HEK293 (cell line): ENCODE results near the gene ADRA2B.

Experiments
- CTCF ChIA-PET: fragments of 350-600 bp; formaldehyde crosslinking; extraction: SDS; loops from one replicate; lab custom pipeline; 2021; ENCODE audit warnings: antibody characterized with exemption; lab: Yijun Ruan, JAX
- POLR2A ChIA-PET: fragments of 300-600 bp; formaldehyde crosslinking; extraction: SDS; loops from one replicate; lab custom pipeline; 2020; ENCODE audit warnings: antibody characterized with exemption, inconsistent platforms; lab: Yijun Ruan, JAX
- H3K27ac ChIP-seq: fragments of 200-500 bp; sonication (Bioruptor generic); 2 replicates; pipeline ENCODE4 v1.5.1; 2014; ENCODE audit warnings: low read depth, low read length, control low read depth, inconsistent platforms; ENCODE audit errors: extremely low read depth
- H3K36me3 ChIP-seq, 2 experiments: fragments of 200-500 bp in 1 of 2; sonication (Bioruptor generic) in 1 of 2; 1 replicate in 1 of 2; 2 replicates in 1 of 2; pipeline ENCODE4 v1.5.1; 2014 to 2017; ENCODE audit warnings: inconsistent platforms in 2 of 2, low read length in 2 of 2; ENCODE audit not compliant: control insufficient read depth in 2 of 2, insufficient read depth in 1 of 2
- H3K4me1 ChIP-seq: fragments of 200-500 bp; sonication (Bioruptor generic); 2 replicates; pipeline ENCODE4 v1.5.1; 2014; ENCODE audit warnings: mild to moderate bottlenecking, low read length, inconsistent platforms; ENCODE audit not compliant: control insufficient read depth, insufficient read depth
- H3K4me3 ChIP-seq: 2 replicates; pipeline ENCODE4 v1.5.1; 2011; ENCODE audit warnings: low read depth, mild to moderate bottlenecking, control low read depth, low read length, moderate library complexity
- H3K9me3 ChIP-seq: fragments of 200-500 bp; sonication (Bioruptor generic); 2 replicates; pipeline ENCODE4 v1.5.1; 2014; ENCODE audit warnings: low read depth, low read length, inconsistent platforms; ENCODE audit not compliant: control insufficient read depth, insufficient read depth
- GLIS2 ChIP-seq: fragments of 450-650 bp; formaldehyde crosslinking; IDR thresholded peaks from 2 replicates; pipeline ENCODE4 v1.5.1; 2016; ENCODE audit warnings: missing biosample characterization, missing genetic modification characterization
- HOXC10 ChIP-seq: sonication (generic); formaldehyde crosslinking; IDR thresholded peaks from 2 replicates; pipeline ENCODE4 v1.8.1; 2023; ENCODE audit warnings: mild to moderate bottlenecking, missing genetic modification reagents
- ZBTB11 ChIP-seq: fragments of 450-650 bp; formaldehyde crosslinking; conservative IDR thresholded peaks from 2 replicates; pipeline ENCODE4 v1.5.1; 2016; ENCODE audit warnings: low read depth, missing biosample characterization, missing genetic modification characterization
- ZNF157 ChIP-seq: fragments of 450-650 bp; formaldehyde crosslinking; IDR thresholded peaks from 2 replicates; pipeline ENCODE4 v1.5.1; 2016; ENCODE audit warnings: missing biosample characterization, missing genetic modification characterization
- ZNF362 ChIP-seq: fragments of 450-650 bp; formaldehyde crosslinking; IDR thresholded peaks from 2 replicates; pipeline ENCODE4 v1.5.1; 2016; ENCODE audit warnings: missing biosample characterization, missing genetic modification characterization
- ZNF416 ChIP-seq: fragments of 450-650 bp; formaldehyde crosslinking; IDR thresholded peaks from 2 replicates; pipeline ENCODE4 v1.5.1; 2016; ENCODE audit warnings: missing biosample characterization, missing genetic modification characterization
- ZNF624 ChIP-seq: fragments of 450-650 bp; formaldehyde crosslinking; IDR thresholded peaks from 2 replicates; pipeline ENCODE4 v1.5.1; 2017; ENCODE audit warnings: missing biosample characterization, missing genetic modification characterization
- TF ChIP-seq, protein P1 (sequence below): fragments of 450-650 bp; formaldehyde crosslinking; IDR thresholded peaks from 2 replicates; pipeline ENCODE4 v1.5.1; 2016; ENCODE audit warnings: missing biosample characterization, missing genetic modification characterization, borderline replicate concordance
- TF ChIP-seq, protein P2 (sequence below): fragments of 450-650 bp; formaldehyde crosslinking; IDR thresholded peaks from 2 replicates; pipeline ENCODE4 v1.5.1; 2017; ENCODE audit warnings: missing biosample characterization, missing genetic modification characterization

The ADRA2B gene

GRCh38 chr2:96105994-96106715 is 10.2 kb downstream of the ADRA2B start:
- Histone ChIP-seq H3K27ac (no peak overlapping the region), H3K9me3 (no peaks in the 10 kb centered on the region), H3K4me1 (no peaks in the 10 kb centered on the region), H3K4me3 (no peak overlapping the region), H3K36me3 (no peaks in the 10 kb centered on the region)
- CTCF ChIA-PET = interaction anchor here (1.1 kb wide), 1 partner anchor 12 kb away, joined by 4 read pairs; no protein-coding TSS in a partner anchor
- TF ChIP-seq GLIS2 = no peak
- TF ChIP-seq, protein P1, sequence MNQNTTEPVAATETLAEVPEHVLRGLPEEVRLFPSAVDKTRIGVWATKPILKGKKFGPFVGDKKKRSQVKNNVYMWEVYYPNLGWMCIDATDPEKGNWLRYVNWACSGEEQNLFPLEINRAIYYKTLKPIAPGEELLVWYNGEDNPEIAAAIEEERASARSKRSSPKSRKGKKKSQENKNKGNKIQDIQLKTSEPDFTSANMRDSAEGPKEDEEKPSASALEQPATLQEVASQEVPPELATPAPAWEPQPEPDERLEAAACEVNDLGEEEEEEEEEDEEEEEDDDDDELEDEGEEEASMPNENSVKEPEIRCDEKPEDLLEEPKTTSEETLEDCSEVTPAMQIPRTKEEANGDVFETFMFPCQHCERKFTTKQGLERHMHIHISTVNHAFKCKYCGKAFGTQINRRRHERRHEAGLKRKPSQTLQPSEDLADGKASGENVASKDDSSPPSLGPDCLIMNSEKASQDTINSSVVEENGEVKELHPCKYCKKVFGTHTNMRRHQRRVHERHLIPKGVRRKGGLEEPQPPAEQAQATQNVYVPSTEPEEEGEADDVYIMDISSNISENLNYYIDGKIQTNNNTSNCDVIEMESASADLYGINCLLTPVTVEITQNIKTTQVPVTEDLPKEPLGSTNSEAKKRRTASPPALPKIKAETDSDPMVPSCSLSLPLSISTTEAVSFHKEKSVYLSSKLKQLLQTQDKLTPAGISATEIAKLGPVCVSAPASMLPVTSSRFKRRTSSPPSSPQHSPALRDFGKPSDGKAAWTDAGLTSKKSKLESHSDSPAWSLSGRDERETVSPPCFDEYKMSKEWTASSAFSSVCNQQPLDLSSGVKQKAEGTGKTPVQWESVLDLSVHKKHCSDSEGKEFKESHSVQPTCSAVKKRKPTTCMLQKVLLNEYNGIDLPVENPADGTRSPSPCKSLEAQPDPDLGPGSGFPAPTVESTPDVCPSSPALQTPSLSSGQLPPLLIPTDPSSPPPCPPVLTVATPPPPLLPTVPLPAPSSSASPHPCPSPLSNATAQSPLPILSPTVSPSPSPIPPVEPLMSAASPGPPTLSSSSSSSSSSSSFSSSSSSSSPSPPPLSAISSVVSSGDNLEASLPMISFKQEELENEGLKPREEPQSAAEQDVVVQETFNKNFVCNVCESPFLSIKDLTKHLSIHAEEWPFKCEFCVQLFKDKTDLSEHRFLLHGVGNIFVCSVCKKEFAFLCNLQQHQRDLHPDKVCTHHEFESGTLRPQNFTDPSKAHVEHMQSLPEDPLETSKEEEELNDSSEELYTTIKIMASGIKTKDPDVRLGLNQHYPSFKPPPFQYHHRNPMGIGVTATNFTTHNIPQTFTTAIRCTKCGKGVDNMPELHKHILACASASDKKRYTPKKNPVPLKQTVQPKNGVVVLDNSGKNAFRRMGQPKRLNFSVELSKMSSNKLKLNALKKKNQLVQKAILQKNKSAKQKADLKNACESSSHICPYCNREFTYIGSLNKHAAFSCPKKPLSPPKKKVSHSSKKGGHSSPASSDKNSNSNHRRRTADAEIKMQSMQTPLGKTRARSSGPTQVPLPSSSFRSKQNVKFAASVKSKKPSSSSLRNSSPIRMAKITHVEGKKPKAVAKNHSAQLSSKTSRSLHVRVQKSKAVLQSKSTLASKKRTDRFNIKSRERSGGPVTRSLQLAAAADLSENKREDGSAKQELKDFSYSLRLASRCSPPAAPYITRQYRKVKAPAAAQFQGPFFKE (tag by site-specific recombination) = no peak
- TF ChIP-seq ZNF362 (tag by site-specific recombination) = no peak
- TF ChIP-seq HOXC10 (CRISPR knock-in tag) = no peak
- TF ChIP-seq ZNF157 (tag by site-specific recombination) = no peak
- no peak for TF ChIP-seq ZNF624 (tag by site-specific recombination)
- no peak for TF ChIP-seq ZBTB11 (tag by site-specific recombination)
- no peak for TF ChIP-seq ZNF416 (tag by site-specific recombination)
- TF ChIP-seq, protein P2, sequence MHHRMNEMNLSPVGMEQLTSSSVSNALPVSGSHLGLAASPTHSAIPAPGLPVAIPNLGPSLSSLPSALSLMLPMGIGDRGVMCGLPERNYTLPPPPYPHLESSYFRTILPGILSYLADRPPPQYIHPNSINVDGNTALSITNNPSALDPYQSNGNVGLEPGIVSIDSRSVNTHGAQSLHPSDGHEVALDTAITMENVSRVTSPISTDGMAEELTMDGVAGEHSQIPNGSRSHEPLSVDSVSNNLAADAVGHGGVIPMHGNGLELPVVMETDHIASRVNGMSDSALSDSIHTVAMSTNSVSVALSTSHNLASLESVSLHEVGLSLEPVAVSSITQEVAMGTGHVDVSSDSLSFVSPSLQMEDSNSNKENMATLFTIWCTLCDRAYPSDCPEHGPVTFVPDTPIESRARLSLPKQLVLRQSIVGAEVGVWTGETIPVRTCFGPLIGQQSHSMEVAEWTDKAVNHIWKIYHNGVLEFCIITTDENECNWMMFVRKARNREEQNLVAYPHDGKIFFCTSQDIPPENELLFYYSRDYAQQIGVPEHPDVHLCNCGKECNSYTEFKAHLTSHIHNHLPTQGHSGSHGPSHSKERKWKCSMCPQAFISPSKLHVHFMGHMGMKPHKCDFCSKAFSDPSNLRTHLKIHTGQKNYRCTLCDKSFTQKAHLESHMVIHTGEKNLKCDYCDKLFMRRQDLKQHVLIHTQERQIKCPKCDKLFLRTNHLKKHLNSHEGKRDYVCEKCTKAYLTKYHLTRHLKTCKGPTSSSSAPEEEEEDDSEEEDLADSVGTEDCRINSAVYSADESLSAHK (tag by site-specific recombination) = no peak
- POLR2A ChIA-PET = no interaction called here
